HUES64 (cell line): Measurements from ENCODE around the gene MED16.
A peak's percentile ranks its signal among the peaks of the same experiment; 100 is the strongest.

Experiments
- H3K27ac ChIP-seq: 2 replicates; pipeline ENCODE4 v1.7.0; 2013; ENCODE audit warnings: low read depth, low read length, inconsistent platforms
- H3K27me3 ChIP-seq: 2 replicates; pipeline ENCODE4 v1.6.1; 2013; ENCODE audit warnings: mild to moderate bottlenecking, low read length; ENCODE audit not compliant: insufficient read depth
- H3K36me3 ChIP-seq: 2 replicates; pipeline ENCODE4 v1.6.1; 2013; ENCODE audit warnings: mild to moderate bottlenecking, low read length; ENCODE audit not compliant: insufficient read depth
- H3K4me1 ChIP-seq: 2 replicates; pipeline ENCODE4 v1.6.1; 2013; ENCODE audit warnings: mild to moderate bottlenecking, low read length, moderate library complexity; ENCODE audit not compliant: insufficient read depth
- H3K4me3 ChIP-seq: 2 replicates; pipeline ENCODE4 v1.5.1; 2013; ENCODE audit warnings: mild to moderate bottlenecking, low read length, moderate library complexity
- H3K9ac ChIP-seq: 2 replicates; pipeline ENCODE4 v1.6.1; 2013; ENCODE audit warnings: mild to moderate bottlenecking, low read depth, low read length
- H3K9me3 ChIP-seq: 2 replicates; pipeline ENCODE4 v1.6.1; 2013; ENCODE audit warnings: low read depth, low read length; ENCODE audit not compliant: insufficient read depth
- WGBS: fragments of 150-250, 120-280 bp; methylation state at CpG from one replicate; pipeline ENCODE4 v1.1.7; 2013; ENCODE audit warnings: missing lambda C conversion rate; 5-methylcytosine and 5-hydroxymethylcytosine counted together

Gene MED16

GRCh38 chr19:872266-872951 is 20.6 kb downstream of the MED16 start:
- Histone ChIP-seq H3K4me1 (no peaks in the 10 kb centered on the region), H3K27ac (peak overlapping the region; percentile 70; the same call in 1 of the 2 replicates), H3K9ac (no peak overlapping the region), H3K9me3 (no peaks in the 10 kb centered on the region), H3K27me3 (no peaks in the 10 kb centered on the region), H3K4me3 (peak overlapping the region; percentile 27; the same call in 1 of the 2 replicates), H3K36me3 (peaks cover 33% of the 10 kb centered on the region)
- 43% methylated on average over 27 of the region's 27 CpGs for WGBS

- no peaks in the 10 kb centered on the region for H3K27me3 ChIP-seq
- no peaks in the 10 kb centered on the region for H3K9me3 ChIP-seq
- H3K4me3 ChIP-seq, result peak overlapping the region; percentile 27; the same call in 1 of the 2 replicates
- H3K36me3 ChIP-seq, result peaks cover 28% of the 10 kb centered on the region
- no peaks in the 10 kb centered on the region for H3K4me1 ChIP-seq
- peak overlapping the region; percentile 70; the same call in 1 of the 2 replicates for H3K27ac ChIP-seq
- H3K9ac ChIP-seq, result no peak overlapping the region
- WGBS, result 60% methylated on average over 22 of the region's 33 CpGs
Observed at GRCh38 chr19:871446-872265, 21.3 kb downstream of the MED16 start.

- H3K9ac ChIP-seq, result no peak overlapping the region
- no peaks in the 10 kb centered on the region for H3K9me3 ChIP-seq
- no peak overlapping the region for H3K4me3 ChIP-seq
- no peaks in the 10 kb centered on the region for H3K27me3 ChIP-seq
- H3K36me3 ChIP-seq, result peaks cover 23% of the 10 kb centered on the region
- WGBS, result 87% methylated on average over 28 of the region's 28 CpGs
- no peaks in the 10 kb centered on the region for H3K4me1 ChIP-seq
- H3K27ac ChIP-seq, result peak overlapping the region; percentile 4; the same call in 1 of the 2 replicates
Observed at GRCh38 chr19:870963-871401, 22.0 kb downstream of the MED16 start.

GRCh38 chr19:870314-870713 is 22.7 kb downstream of the MED16 start:
- Histone ChIP-seq H3K27ac (no peak overlapping the region), H3K4me1 (no peaks in the 10 kb centered on the region), H3K4me3 (no peak overlapping the region), H3K27me3 (no peaks in the 10 kb centered on the region), H3K9me3 (no peaks in the 10 kb centered on the region), H3K36me3 (peaks cover 16% of the 10 kb centered on the region), H3K9ac (no peak overlapping the region)
- WGBS, result 90% methylated on average over 8 of the region's 8 CpGs

- Histone ChIP-seq H3K27me3 (no peaks in the 10 kb centered on the region), H3K27ac (no peak overlapping the region), H3K4me3 (no peak overlapping the region), H3K4me1 (no peaks in the 10 kb centered on the region), H3K9ac (no peak overlapping the region), H3K36me3 (peaks cover 12% of the 10 kb centered on the region), H3K9me3 (no peaks in the 10 kb centered on the region)
- 86% methylated on average over 29 of the region's 29 CpGs for WGBS
Observed at GRCh38 chr19:869245-870177, 23.5 kb downstream of the MED16 start.

- Histone ChIP-seq H3K36me3 (peaks cover 10% of the 10 kb centered on the region), H3K4me1 (no peaks in the 10 kb centered on the region), H3K9me3 (no peaks in the 10 kb centered on the region), H3K27me3 (no peaks in the 10 kb centered on the region), H3K4me3 (no peak overlapping the region), H3K27ac (no peak overlapping the region), H3K9ac (no peak overlapping the region)
- WGBS, result 91% methylated on average over 34 of the region's 34 CpGs
Observed at GRCh38 chr19:868458-869244, 24.3 kb downstream of the MED16 start.

GRCh38 chr19:867855-868457 is 25.0 kb downstream of the MED16 start:
- no peak overlapping the region for H3K27ac ChIP-seq
- no peaks in the 10 kb centered on the region for H3K4me1 ChIP-seq
- H3K27me3 ChIP-seq, result no peaks in the 10 kb centered on the region
- H3K9ac ChIP-seq, result no peak overlapping the region
- H3K9me3 ChIP-seq, result no peaks in the 10 kb centered on the region
- WGBS, result 94% methylated on average over 39 of the region's 39 CpGs
- H3K4me3 ChIP-seq, result no peak overlapping the region
- peaks cover 10% of the 10 kb centered on the region for H3K36me3 ChIP-seq

- 45% methylated on average over 16 of the region's 16 CpGs for WGBS
- H3K9me3 ChIP-seq, result no peaks in the 10 kb centered on the region
- H3K4me3 ChIP-seq, result no peak overlapping the region
- H3K9ac ChIP-seq, result no peak overlapping the region
- no peak overlapping the region; the same call in 1 of the 2 replicates for H3K27ac ChIP-seq
- no peaks in the 10 kb centered on the region for H3K27me3 ChIP-seq
- H3K4me1 ChIP-seq, result no peaks in the 10 kb centered on the region
- H3K36me3 ChIP-seq, result peaks cover 10% of the 10 kb centered on the region
Observed at GRCh38 chr19:867301-867793, 25.6 kb downstream of the MED16 start.

- no peaks in the 10 kb centered on the region for H3K27me3 ChIP-seq
- H3K27ac ChIP-seq, result no peak overlapping the region; the same call in 1 of the 2 replicates
- H3K9ac ChIP-seq, result no peak overlapping the region
- H3K4me3 ChIP-seq, result no peak overlapping the region
- WGBS, result 81% methylated on average over 38 of the region's 38 CpGs
- no peaks in the 10 kb centered on the region for H3K9me3 ChIP-seq
- peaks cover 10% of the 10 kb centered on the region for H3K36me3 ChIP-seq
- H3K4me1 ChIP-seq, result no peaks in the 10 kb centered on the region
Observed at GRCh38 chr19:866769-867300, 26.2 kb downstream of the MED16 start.

GRCh38 chr19:863315-863620 is 29.7 kb downstream of the MED16 start:
- Histone ChIP-seq H3K9ac (no peak overlapping the region), H3K4me3 (peak overlapping the region; percentile 53; the same call in 1 of the 2 replicates), H3K36me3 (peaks cover 5% of the 10 kb centered on the region; the same call in 1 of the 2 replicates), H3K27ac (no peak overlapping the region), H3K9me3 (no peaks in the 10 kb centered on the region), H3K27me3 (peaks cover 27% of the 10 kb centered on the region), H3K4me1 (no peaks in the 10 kb centered on the region)
- 82% methylated on average over 4 of the region's 7 CpGs for WGBS
